Liver (tissue), 9 donors: Measurements from ENCODE around the gene ORAI1. TPM values are rescaled to one million over a fixed set of nuclear protein-coding genes. Genes with fewer than 3 reads are reported as not detected.
"Not testable (repeated sequence)": the region's sequence is repeated elsewhere in the genome, so short reads cannot be mapped to it uniquely, and the experiment has no call there.

ENCODE experiments used
- DNase-seq: peaks from one replicate; pipeline ENCODE4 v3.0.0-alpha.2; 2017; ENCODE audit warnings: low spot score
- H3K27ac ChIP-seq, 2 donors: one replicate each; pipeline ENCODE4 v1.7.0; 2013; ENCODE audit warnings: inconsistent platforms in 2 of 2, low read length in 2 of 2, control low read depth in 1 of 2, low read depth in 1 of 2, mild to moderate bottlenecking in 1 of 2
- H3K27me3 ChIP-seq, 4 donors: one replicate each; pipeline versions ENCODE4 v1.6.1 to v1.7.0; 2013; ENCODE audit warnings: low read length in 3 of 4, inconsistent platforms in 1 of 4, mild to moderate bottlenecking in 1 of 4, moderate library complexity in 1 of 4; ENCODE audit not compliant: control insufficient read depth in 4 of 4, insufficient read depth in 4 of 4
- H3K36me3 ChIP-seq, 4 donors: one replicate each; pipeline versions ENCODE4 v1.6.1 to v1.7.0; 2013; ENCODE audit warnings: low read length in 3 of 4, mild to moderate bottlenecking in 3 of 4, low read depth in 1 of 4, moderate library complexity in 1 of 4; ENCODE audit not compliant: control insufficient read depth in 4 of 4, insufficient read depth in 3 of 4
- H3K4me1 ChIP-seq, 4 donors: one replicate each; pipeline versions ENCODE4 v1.6.1 to v1.7.0; 2013; ENCODE audit warnings: low read length in 3 of 4, mild to moderate bottlenecking in 3 of 4, moderate library complexity in 1 of 4; ENCODE audit not compliant: control insufficient read depth in 4 of 4, insufficient read depth in 4 of 4
- H3K4me3 ChIP-seq, 3 donors: one replicate each; pipeline versions ENCODE4 v1.6.1 to v1.7.0; 2013; ENCODE audit warnings: low read length in 3 of 3, control low read depth in 1 of 3, low read depth in 1 of 3, mild to moderate bottlenecking in 1 of 3
- H3K9ac ChIP-seq, 2 donors: one replicate each; pipeline ENCODE4 v1.7.0; 2013; ENCODE audit warnings: low read length in 2 of 2, mild to moderate bottlenecking in 2 of 2, moderate library complexity in 2 of 2, control low read depth in 1 of 2, low read depth in 1 of 2
- H3K9me3 ChIP-seq, 4 donors: one replicate each; pipeline versions ENCODE4 v1.6.1 to v1.7.0; 2013; ENCODE audit warnings: low read length in 3 of 4; ENCODE audit not compliant: control insufficient read depth in 4 of 4
- ATF3 ChIP-seq: IDR thresholded peaks from 2 replicates; pipeline ENCODE4 v1.6.1; 2016; ENCODE audit warnings: antibody characterized with exemption
- CTCF ChIP-seq: fragments of 150-350 bp; IDR thresholded peaks from 2 replicates; pipeline ENCODE4 v1.5.1; 2017; ENCODE audit warnings: improper control_type of control experiment, low read depth, low read length; ENCODE audit not compliant: missing input control
- EGR1 ChIP-seq, 2 donors: IDR thresholded peaks; 2 replicates each; pipeline ENCODE4 v1.6.1; 2016 to 2018; ENCODE audit warnings: antibody characterized with exemption in 2 of 2, low read depth in 2 of 2
- FOXA1 ChIP-seq: IDR thresholded peaks from 2 replicates; pipeline ENCODE4 v1.6.1; 2016; ENCODE audit warnings: antibody characterized with exemption
- GABPA ChIP-seq, 2 donors: IDR thresholded peaks in 1 of 2; conservative IDR thresholded peaks in 1 of 2; 2 replicates each; pipeline ENCODE4 v1.6.1; 2016; ENCODE audit warnings: antibody characterized with exemption in 2 of 2, mild to moderate bottlenecking in 1 of 2, moderate library complexity in 1 of 2
- HNF4A ChIP-seq, 2 donors: conservative IDR thresholded peaks; 2 replicates each; pipeline ENCODE4 v1.6.1; 2016; ENCODE audit warnings: antibody characterized with exemption in 2 of 2, mild to moderate bottlenecking in 2 of 2
- HNF4G ChIP-seq: IDR thresholded peaks from 2 replicates; pipeline ENCODE4 v1.6.1; 2016; ENCODE audit warnings: antibody characterized with exemption
- JUND ChIP-seq, 2 donors: IDR thresholded peaks; 2 replicates each; pipeline ENCODE4 v1.6.1; 2016; ENCODE audit warnings: antibody characterized with exemption in 2 of 2
- MAX ChIP-seq: IDR thresholded peaks from 2 replicates; pipeline ENCODE4 v1.6.1; 2016; ENCODE audit warnings: antibody characterized with exemption
- NR2F2 ChIP-seq: IDR thresholded peaks from 2 replicates; pipeline ENCODE4 v1.6.1; 2016; ENCODE audit warnings: antibody characterized with exemption
- RAD21 ChIP-seq, 2 donors: IDR thresholded peaks; 2 replicates each; pipeline ENCODE4 v1.6.1; 2016; ENCODE audit warnings: antibody characterized with exemption in 2 of 2, mild to moderate bottlenecking in 2 of 2
- REST ChIP-seq: IDR thresholded peaks from 2 replicates; pipeline ENCODE4 v1.6.1; 2016; ENCODE audit warnings: antibody characterized with exemption, mild to moderate bottlenecking
- RXRA ChIP-seq, 2 donors: IDR thresholded peaks; 2 replicates each; pipeline ENCODE4 v1.6.1; 2017 to 2018; ENCODE audit warnings: antibody characterized with exemption in 2 of 2, mild to moderate bottlenecking in 1 of 2
- SP1 ChIP-seq: IDR thresholded peaks from 2 replicates; pipeline ENCODE4 v1.6.1; 2018; ENCODE audit warnings: antibody characterized with exemption, mild to moderate bottlenecking
- TAF1 ChIP-seq: conservative IDR thresholded peaks from 2 replicates; pipeline ENCODE4 v1.6.1; 2016; ENCODE audit warnings: antibody characterized with exemption, mild to moderate bottlenecking
- YY1 ChIP-seq: IDR thresholded peaks from 2 replicates; pipeline ENCODE4 v1.6.1; 2016; ENCODE audit warnings: antibody characterized with exemption, mild to moderate bottlenecking
- ZBTB33 ChIP-seq: IDR thresholded peaks from 2 replicates; pipeline ENCODE4 v1.6.1; 2016; ENCODE audit warnings: antibody characterized with exemption
- WGBS: extraction: QIAGEN DNeasy Blood & Tissue Kit; methylation state at CpG from one replicate; pipeline ENCODE4 v1.1.7; 2013; 5-methylcytosine and 5-hydroxymethylcytosine counted together
- polyA plus RNA-seq, 2 donors: library from polyadenylated mRNA; stranded (reverse) in 1 of 2; unstranded in 1 of 2; fragments of 200-250 nt in 1 of 2; fragments of >200 nt in 1 of 2; fragmentation: Nextera tagmentation in 1 of 2; extraction: Ambion mirVana in 1 of 2; gene quantifications; one replicate each; pipeline versions ENCODE4 v1.2.1 to v1.2.3, GENCODE V29; 2013 to 2015
- total RNA-seq, 2 donors: library from RNA; depleted of rRNA; stranded (reverse); fragments of >200 nt; gene quantifications; one replicate each; pipeline ENCODE4 v1.2.3, GENCODE V29; 2014
- donor health status: healthy.
- donor health status: healthy.
- donor health status: healthy.
- donor health status: healthy.
- donor health status: healthy.

The ORAI1 gene
- total and polyA plus RNA-seq, 4 donors = 5.3 to 10.9 (median 9.3) TPM

- Histone ChIP-seq H3K9ac (no peak overlapping the region), H3K36me3 (no peaks in the 10 kb centered on the region), H3K4me3 (no peak overlapping the region), H3K27ac (no peak overlapping the region), H3K4me1 (no peaks in the 10 kb centered on the region), H3K9me3 (no peaks in the 10 kb centered on the region), H3K27me3 (no peaks in the 10 kb centered on the region)
- no peak for DNase-seq
- TF ChIP-seq ATF3 (no peak), CTCF (no peak), HNF4A (conservative IDR thresholded peaks at IDR 0.05) (no peak), YY1 (no peak), RAD21 (IDR thresholded peaks at IDR 0.05) (no peak), MAX (no peak), REST (no peak), SP1 (no peak), RXRA (IDR thresholded peaks at IDR 0.05) (no peak), JUND (IDR thresholded peaks at IDR 0.05) (no peak), NR2F2 (no peak), TAF1 (no peak), GABPA (IDR thresholded peaks at IDR 0.05 in 1 of 2, conservative IDR thresholded peaks at IDR 0.05 in 1 of 2) (no peak), ZBTB33 (no peak), HNF4G (no peak), FOXA1 (no peak), EGR1 (IDR thresholded peaks at IDR 0.05; ENCODE audit: low read depth in 2 of 2) (no peak)
- WGBS = 80% methylated on average over 9 of the region's 9 CpGs
These were observed 52.5 kb downstream of the ORAI1 start for GRCh38 chr12:121678716-121679300.

GRCh38 chr12:121679661-121680197 lies 53.4 kb downstream of the ORAI1 start:
- WGBS = 86% methylated on average over 13 of the region's 13 CpGs
- DNase-seq, H3K4me3 ChIP-seq, H3K36me3 ChIP-seq, H3K27ac ChIP-seq, H3K4me1 ChIP-seq, H3K27me3 ChIP-seq, H3K9me3 ChIP-seq, H3K9ac ChIP-seq: not testable (repeated sequence)
